Suprapubic skin (tissue), 4 donors: ENCODE data around the gene HMCES. TPM values are rescaled to one million over a fixed set of nuclear protein-coding genes. Genes with fewer than 3 reads are reported as not detected.
"Not testable (repeated sequence)": the region's sequence is repeated elsewhere in the genome, so short reads cannot be mapped to it uniquely, and the experiment has no call there.

Experiments used
- DNase-seq, 2 donors: peaks; one replicate each; pipeline ENCODE4 v3.0.0-alpha.2; 2019; ENCODE audit warnings: low spot score in 2 of 2
- H3K27ac ChIP-seq: fragments of 200-600 bp; sonication (generic); one replicate; pipeline ENCODE4 v1.5.1; 2019
- H3K27me3 ChIP-seq: fragments of 200-600 bp; sonication (generic); one replicate; pipeline ENCODE4 v1.5.1; 2019
- H3K36me3 ChIP-seq: fragments of 200-600 bp; sonication (generic); one replicate; pipeline ENCODE4 v1.5.1; 2019
- H3K4me1 ChIP-seq: fragments of 200-600 bp; sonication (generic); one replicate; pipeline ENCODE4 v1.5.1; 2019
- H3K4me3 ChIP-seq: fragments of 200-600 bp; sonication (generic); one replicate; pipeline ENCODE4 v1.5.1; 2019; ENCODE audit warnings: mild to moderate bottlenecking
- H3K9me3 ChIP-seq: fragments of 200-600 bp; sonication (generic); one replicate; pipeline ENCODE4 v1.5.1; 2019
- CTCF ChIP-seq, 2 donors: fragments of 200-600 bp in 1 of 2; fragments of 450-650 bp in 1 of 2; sonication (generic) in 1 of 2; IDR thresholded peaks; one replicate each; pipeline ENCODE4 v1.5.1; 2016 to 2019; ENCODE audit warnings: antibody characterized with exemption in 2 of 2, mild to moderate bottlenecking in 1 of 2, moderate library complexity in 1 of 2
- EP300 ChIP-seq: sonication (generic); formaldehyde crosslinking; IDR thresholded peaks from one replicate; pipeline ENCODE4 v1.6.1; 2017; ENCODE audit warnings: antibody characterized with exemption
- POLR2A ChIP-seq, 2 donors: fragments of 450-650 bp; IDR thresholded peaks; one replicate each; pipeline ENCODE4 v1.6.1; 2017; ENCODE audit warnings: antibody characterized with exemption in 2 of 2, mild to moderate bottlenecking in 2 of 2, moderate library complexity in 2 of 2
- POLR2AphosphoS5 ChIP-seq, 3 donors: sonication (generic); formaldehyde crosslinking; IDR thresholded peaks; one replicate each; pipeline ENCODE4 v1.6.1; 2017; ENCODE audit warnings: antibody characterized with exemption in 3 of 3
- WGBS: methylation state at CpG from one replicate; pipeline ENCODE4 v1.1.5; 2018; 5-methylcytosine and 5-hydroxymethylcytosine counted together
- total RNA-seq, 4 donors: library from RNA; depleted of rRNA; stranded (reverse); fragments of >200 nt; gene quantifications; one replicate each; pipeline ENCODE4 v1.1.0, GENCODE V29; 2016

Gene HMCES
- total RNA-seq, 4 donors from 2014 or later: 25.1 to 34.5 (median 32.7) TPM

GRCh38 chr3:129346695-129347457 is 68.2 kb downstream of the HMCES start:
- 41% methylated on average over 11 of the region's 12 CpGs for WGBS
- peaks cover 11% of the 10 kb centered on the region for H3K4me1 ChIP-seq
- H3K4me3 ChIP-seq: no peak overlapping the region
- TF ChIP-seq CTCF (IDR thresholded peaks at IDR 0.05) (no peak), EP300 (no peak), POLR2A (IDR thresholded peaks at IDR 0.05) (no peak), POLR2AphosphoS5 (IDR thresholded peaks at IDR 0.05) (no peak)
- peaks cover 5% of the 10 kb centered on the region for H3K27me3 ChIP-seq
- DNase-seq: no peak
- no peaks in the 10 kb centered on the region for H3K9me3 ChIP-seq
- no peaks in the 10 kb centered on the region for H3K36me3 ChIP-seq
- no peak overlapping the region for H3K27ac ChIP-seq

GRCh38 chr3:129347458-129347845 is 68.8 kb downstream of the HMCES start:
- TF ChIP-seq CTCF (IDR thresholded peaks at IDR 0.05): no peak
- TF ChIP-seq POLR2AphosphoS5 (IDR thresholded peaks at IDR 0.05): no peak
- TF ChIP-seq POLR2A (IDR thresholded peaks at IDR 0.05): no peak
- TF ChIP-seq EP300: no peak
- H3K4me3 ChIP-seq: no peak overlapping the region
- no peak overlapping the region for H3K27ac ChIP-seq
- DNase-seq: no peak
- no peaks in the 10 kb centered on the region for H3K9me3 ChIP-seq
- peaks cover 5% of the 10 kb centered on the region for H3K27me3 ChIP-seq
- peaks cover 11% of the 10 kb centered on the region for H3K4me1 ChIP-seq
- 93% methylated on average over 5 of the region's 8 CpGs for WGBS
- no peaks in the 10 kb centered on the region for H3K36me3 ChIP-seq

GRCh38 chr3:129348734-129349133 is 70.1 kb downstream of the HMCES start:
- WGBS: 93% methylated on average over 3 of the region's 3 CpGs
- Histone ChIP-seq H3K4me1 (peaks cover 8% of the 10 kb centered on the region), H3K27ac (no peak overlapping the region), H3K36me3 (no peaks in the 10 kb centered on the region), H3K27me3 (peaks cover 5% of the 10 kb centered on the region), H3K9me3 (no peaks in the 10 kb centered on the region), H3K4me3 (no peak overlapping the region)
- no peak for DNase-seq
- TF ChIP-seq EP300 (no peak), POLR2A (IDR thresholded peaks at IDR 0.05) (no peak), CTCF (IDR thresholded peaks at IDR 0.05) (no peak), POLR2AphosphoS5 (IDR thresholded peaks at IDR 0.05) (no peak)

GRCh38 chr3:129349169-129349568 is 70.5 kb downstream of the HMCES start:
- H3K4me1 ChIP-seq, H3K27ac ChIP-seq: not testable (repeated sequence)
- WGBS: 86% methylated on average over 11 of the region's 11 CpGs

GRCh38 chr3:129349791-129350190 is 71.1 kb downstream of the HMCES start:
- no peak overlapping the region for H3K27ac ChIP-seq
- no peak for TF ChIP-seq CTCF (IDR thresholded peaks at IDR 0.05)
- no peak for TF ChIP-seq POLR2A (IDR thresholded peaks at IDR 0.05)
- H3K4me3 ChIP-seq: no peak overlapping the region
- H3K9me3 ChIP-seq: no peaks in the 10 kb centered on the region
- no peaks in the 10 kb centered on the region for H3K27me3 ChIP-seq
- no peaks in the 10 kb centered on the region for H3K36me3 ChIP-seq
- WGBS: 100% methylated on average over 3 of the region's 10 CpGs
- H3K4me1 ChIP-seq: no peaks in the 10 kb centered on the region
- no peak for DNase-seq

More at GRCh38 chr3:129349169-129349568, 70.5 kb downstream of the HMCES start:
- not testable (repeated sequence) for H3K4me3 ChIP-seq, H3K9me3 ChIP-seq, H3K27me3 ChIP-seq, DNase-seq, H3K36me3 ChIP-seq

GRCh38 chr3:129352045-129352444 is 73.4 kb downstream of the HMCES start:
- no peak for TF ChIP-seq POLR2A (IDR thresholded peaks at IDR 0.05)
- DNase-seq: no peak
- Histone ChIP-seq H3K27ac (no peak overlapping the region), H3K27me3 (no peaks in the 10 kb centered on the region), H3K4me3 (no peak overlapping the region), H3K36me3 (no peaks in the 10 kb centered on the region), H3K4me1 (no peaks in the 10 kb centered on the region), H3K9me3 (no peaks in the 10 kb centered on the region)
- WGBS: 85% methylated on average over 6 of the region's 8 CpGs
